HT-29 (cell line): Measurements from ENCODE around the gene E4F1. TPM values are rescaled to one million over a fixed set of nuclear protein-coding genes. Genes with fewer than 3 reads are reported as not detected.
"Not testable (repeated sequence)": the region's sequence is repeated elsewhere in the genome, so short reads cannot be mapped to it uniquely, and the experiment has no call there.

Source experiments
- DNase-seq: peaks from one replicate; pipeline ENCODE4 v3.0.0-alpha.2; 2015; ENCODE audit warnings: low spot score
- total RNA-seq: library from RNA; depleted of rRNA; stranded (reverse); fragments of >200 nt; shearing (Covaris generic); gene quantifications from 2 replicates; pipeline ENCODE4 v1.2.3, GENCODE V29; 2014

Gene E4F1
- total RNA-seq, 1 experiment from 2014 or later, result 87.2 TPM

GRCh38 chr16:2190002-2190658 lies 33.3 kb upstream of the E4F1 start:
- no peak for DNase-seq

GRCh38 chr16:2190659-2191445 lies 32.5 kb upstream of the E4F1 start:
- DNase-seq, result no peak

DNA sequence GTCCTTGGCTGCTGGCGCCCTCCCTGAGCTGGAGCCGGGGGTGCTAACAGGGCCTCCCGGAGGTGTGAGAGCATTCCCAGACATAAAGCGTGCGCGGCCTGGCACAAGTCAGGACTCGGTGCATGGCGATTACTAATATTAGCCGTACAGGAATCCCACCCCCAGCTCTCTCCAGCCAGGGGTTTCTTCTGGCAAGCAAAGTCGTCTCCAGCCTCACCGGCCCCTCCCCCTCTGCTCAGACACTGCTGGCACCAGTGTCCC lies 32.0 kb upstream of the E4F1 start:
- no peak for DNase-seq

- DNase-seq, result peak; percentile 66
These were observed 29.1 kb upstream of the E4F1 start for GRCh38 chr16:2194166-2194834.

GRCh38 chr16:2194852-2195321 lies 28.5 kb upstream of the E4F1 start:
- peak; percentile 74 for DNase-seq

DNA sequence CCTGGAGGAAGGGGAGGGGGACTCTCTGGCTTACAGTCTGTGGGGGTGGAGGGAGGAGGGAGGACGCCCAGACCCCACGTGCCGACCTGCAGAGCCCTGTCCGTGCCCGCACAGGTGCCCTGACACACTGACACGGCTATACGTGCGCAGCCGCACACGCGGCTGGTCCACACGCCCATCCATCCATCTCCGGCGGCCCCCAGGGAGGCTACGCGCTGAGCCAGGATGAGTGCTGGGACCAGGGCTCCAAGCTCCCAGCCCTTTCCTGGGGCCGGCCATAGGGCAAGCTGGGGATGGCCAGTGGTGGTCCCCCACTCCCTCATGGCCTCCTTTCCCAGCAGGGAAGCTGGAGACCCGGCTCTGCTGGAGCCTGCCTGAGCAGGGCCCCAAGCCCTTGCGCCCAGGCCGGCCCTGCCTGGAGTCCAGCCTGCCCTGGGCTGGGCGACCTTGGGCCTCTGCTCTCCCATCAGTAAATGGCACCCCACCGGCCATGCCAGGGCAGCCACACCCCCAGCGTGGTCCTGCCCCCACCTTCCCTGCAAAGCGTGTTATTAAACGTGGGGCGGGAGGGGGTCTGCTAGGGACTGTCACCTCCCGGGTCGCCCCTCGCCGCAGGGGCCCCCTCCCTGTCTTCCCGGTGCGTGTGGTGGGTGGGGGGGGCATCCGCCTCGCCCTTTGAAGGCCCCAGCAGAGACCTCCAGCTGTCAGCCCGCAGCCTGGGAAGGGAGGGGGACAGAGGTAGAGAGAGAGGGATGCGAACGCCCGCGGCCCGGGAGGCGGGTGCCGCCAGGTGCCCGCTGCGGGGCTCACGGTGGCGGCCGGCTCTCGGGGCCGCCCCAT lies 27.8 kb upstream of the E4F1 start:
- no peak for DNase-seq

DNA sequence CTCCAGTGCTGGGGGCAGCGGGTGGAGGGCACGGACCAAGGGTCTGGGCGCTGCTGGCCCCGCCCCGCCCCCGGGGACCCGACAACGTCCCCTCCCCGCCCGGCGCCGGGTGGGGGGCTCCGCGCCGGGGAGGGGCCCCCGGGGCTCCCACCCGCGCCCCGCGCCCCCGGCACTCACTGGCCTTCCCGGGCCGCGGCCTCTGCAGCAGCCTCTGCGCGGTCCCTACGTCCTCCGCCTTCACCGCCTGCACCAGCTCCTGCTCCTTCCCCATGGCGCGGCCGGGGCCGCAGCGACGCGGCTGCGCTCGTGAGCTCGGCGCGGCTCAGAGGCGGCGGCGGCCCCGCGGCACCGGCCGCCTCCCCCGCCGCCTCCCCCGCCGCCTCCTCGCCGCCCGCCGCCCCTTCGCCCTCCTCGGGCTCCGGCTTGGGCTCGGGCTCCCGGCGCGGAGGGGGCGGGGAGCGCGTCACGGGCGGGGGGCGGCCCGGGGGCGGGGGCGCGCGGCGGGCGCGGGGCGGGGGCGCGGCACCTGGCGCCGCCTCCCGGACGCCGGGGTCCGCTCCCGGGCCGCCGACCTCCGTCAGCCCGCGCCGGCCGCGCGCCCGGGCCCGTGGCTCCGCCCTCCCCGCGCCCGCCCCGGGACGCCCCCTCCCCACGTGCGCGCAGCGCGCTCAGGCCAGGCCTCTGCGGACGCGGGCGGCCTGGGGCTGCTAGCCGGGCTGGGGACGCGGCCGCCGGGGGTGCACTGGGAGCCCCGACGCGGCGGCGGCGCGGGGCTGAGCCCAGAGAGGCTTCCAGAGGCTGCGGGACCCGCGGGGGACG lies 27.0 kb upstream of the E4F1 start, which contains the start of gene CASKIN1:
CASKIN1 (minus strand) TSS at position 444 of the 819 bp plus-strand sequence; CDS start at position 271, 173 bp downstream.
- no peak for DNase-seq

DNA sequence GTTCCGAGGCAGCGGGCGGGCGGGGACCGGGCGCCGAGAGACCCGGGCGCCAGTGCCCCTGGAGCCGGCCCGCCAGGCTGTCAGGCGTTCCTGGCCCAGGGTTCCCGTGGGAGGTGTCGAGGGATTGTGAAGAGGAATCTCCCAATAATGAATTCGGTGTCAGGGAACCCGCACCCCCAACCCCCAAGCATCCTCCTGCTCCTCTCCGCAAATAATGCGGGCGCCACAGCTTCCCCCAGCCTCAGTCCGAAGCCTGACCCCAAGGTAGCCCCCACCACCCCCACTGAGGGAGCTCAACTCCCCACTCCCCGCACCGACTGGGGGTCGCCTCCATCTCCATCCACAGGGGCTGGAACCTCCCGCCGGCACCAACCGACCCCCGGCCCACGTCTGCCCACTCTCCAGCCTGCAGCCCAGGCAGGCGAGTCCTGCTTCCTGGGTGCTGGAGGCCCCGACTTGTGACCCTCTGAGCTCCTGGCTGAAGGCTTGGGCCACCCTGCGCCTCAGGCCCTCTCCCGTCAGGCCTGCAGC lies 26.3 kb upstream of the E4F1 start:
- DNase-seq, result no peak

DNA sequence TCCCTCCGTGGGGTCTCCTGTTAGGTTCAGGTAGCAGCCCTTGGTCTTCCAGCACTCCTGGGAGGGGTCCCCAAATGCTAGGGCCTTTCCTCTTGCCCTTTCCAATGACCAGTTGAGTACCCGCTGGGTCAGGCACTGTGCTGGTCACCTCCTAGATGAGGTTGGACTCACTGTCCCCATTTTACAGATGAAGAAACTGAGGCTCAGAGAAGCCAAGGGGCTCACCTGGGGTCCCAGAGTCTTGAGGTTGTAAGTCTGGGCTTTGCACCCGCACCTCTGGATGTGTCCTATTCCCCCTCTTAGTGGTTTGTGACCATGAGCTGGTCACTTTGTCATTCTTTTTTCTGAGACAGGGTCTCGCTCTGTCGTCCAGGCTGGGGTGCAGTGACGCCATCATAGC lies 25.6 kb upstream of the E4F1 start:
- no peak for DNase-seq

DNA sequence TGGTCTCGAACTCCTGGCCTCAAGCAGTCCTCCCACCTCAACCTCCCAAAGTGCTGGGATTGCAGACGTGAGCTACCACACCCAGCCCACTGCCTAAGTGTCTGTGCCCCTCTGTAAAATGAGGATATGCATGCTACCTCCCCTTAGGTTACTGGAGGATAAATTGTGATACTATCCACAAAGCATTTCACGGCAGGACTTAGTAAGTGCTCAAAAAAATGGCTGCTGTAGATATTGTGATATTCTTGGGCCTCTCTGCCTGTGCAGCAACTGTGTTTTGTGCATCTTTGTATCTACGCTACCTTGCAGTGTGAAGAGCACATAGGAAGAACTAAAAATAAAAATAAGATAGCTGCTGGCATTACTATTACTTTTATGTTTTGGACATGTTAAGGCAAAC lies 25.1 kb upstream of the E4F1 start:
- no peak for DNase-seq

GRCh38 chr16:2199095-2199494 lies 24.3 kb upstream of the E4F1 start:
- DNase-seq, result no peak

DNA sequence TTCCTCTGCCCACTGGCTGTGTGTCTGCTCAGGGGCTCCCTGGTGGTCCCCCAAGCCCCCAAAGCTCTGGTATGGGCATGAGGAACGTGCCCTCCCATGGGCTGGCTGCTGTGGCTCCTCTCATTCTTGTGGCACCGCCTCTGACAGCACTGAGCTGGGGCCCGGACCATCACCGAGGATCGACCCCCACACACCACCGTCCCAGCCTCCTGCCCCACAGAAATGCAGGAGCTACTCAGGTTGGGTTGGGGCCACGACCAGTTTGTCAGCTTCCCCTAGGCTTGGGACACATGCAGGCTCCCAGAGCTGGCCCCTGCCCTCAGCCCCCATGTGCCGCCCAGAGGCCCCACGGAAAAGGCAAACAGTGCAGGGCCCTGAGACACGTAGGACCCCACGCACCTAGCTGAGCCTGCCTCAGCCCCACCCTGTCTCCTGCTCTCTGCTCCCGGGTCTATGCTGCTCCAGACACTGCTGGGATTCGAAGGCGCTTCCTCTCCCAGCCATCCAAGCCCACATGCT lies 23.7 kb upstream of the E4F1 start:
- no peak for DNase-seq

DNA sequence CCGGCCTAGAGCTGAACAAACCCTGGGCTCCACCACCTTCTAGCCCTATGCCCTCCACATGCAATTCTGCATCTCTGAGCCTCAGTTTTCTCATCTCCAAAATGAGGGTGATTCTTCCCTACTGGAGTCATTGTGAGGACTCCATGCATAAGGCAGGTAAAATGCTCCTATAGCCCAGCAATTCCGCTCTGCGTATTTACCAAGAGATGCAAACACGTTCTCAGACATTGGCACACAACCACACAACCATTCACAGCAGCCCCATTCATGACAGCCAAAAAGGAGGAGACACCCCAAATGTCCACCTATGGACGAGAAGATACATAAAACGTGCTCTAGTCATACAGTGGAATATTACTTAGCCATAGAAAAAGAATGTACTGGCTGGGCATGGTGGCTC lies 23.1 kb upstream of the E4F1 start:
- no peak for DNase-seq

- DNase-seq, result not testable (repeated sequence)
These were observed 20.2 kb upstream of the E4F1 start for GRCh38 chr16:2203119-2203688.

GRCh38 chr16:2204416-2205103 lies 18.8 kb upstream of the E4F1 start:
- no peak for DNase-seq

GRCh38 chr16:2205104-2205966 lies 18.1 kb upstream of the E4F1 start, which contains the start of gene MLST8:
TSS of gene MLST8 (plus strand) at chr16:2205454. CDS start at chr16:2206086, 632 bp downstream.
- DNase-seq, result peak; percentile 86

GRCh38 chr16:2205967-2206313 lies 17.5 kb upstream of the E4F1 start:
- DNase-seq, result no peak

DNA sequence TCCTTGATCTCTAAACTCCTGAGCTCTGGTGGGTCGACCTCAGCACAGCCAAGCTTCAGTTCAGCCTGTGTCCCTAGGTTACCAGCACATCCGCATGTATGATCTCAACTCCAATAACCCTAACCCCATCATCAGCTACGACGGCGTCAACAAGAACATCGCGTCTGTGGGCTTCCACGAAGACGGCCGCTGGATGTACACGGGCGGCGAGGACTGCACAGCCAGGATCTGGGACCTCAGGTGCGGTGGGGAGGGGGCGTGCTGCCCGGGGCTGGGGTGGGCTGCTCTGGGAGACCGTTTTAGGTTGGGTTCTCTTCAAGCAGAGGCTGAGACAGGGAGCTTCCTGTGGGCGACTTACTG lies 17.0 kb upstream of the E4F1 start:
- no peak for DNase-seq
